B cell (primary cell): ENCODE data around the gene SPACA9. TPM values are rescaled to one million over a fixed set of nuclear protein-coding genes. Genes with fewer than 3 reads are reported as not detected.

Experiments used
- ATAC-seq: fragments of 200-7000 bp; cut with Tn5 transposase; one replicate; pipeline ENCODE4 v1.10.0; 2021; ENCODE audit warnings: low read depth, mild to moderate bottlenecking, moderate number of reproducible peaks, moderate library complexity
- CTCF ChIA-PET: fragments of 350-600 bp; sonication (Branson Sonifier 250); formaldehyde crosslinking; loops from one replicate; lab custom pipeline; 2021; ENCODE audit warnings: antibody characterized with exemption, inconsistent platforms; lab: Charles Lee
- POLR2A ChIA-PET: fragments of 350-600 bp; sonication (Branson Sonifier 250); formaldehyde crosslinking; loops from one replicate; lab custom pipeline; 2021; ENCODE audit warnings: antibody characterized with exemption; lab: Charles Lee
- DNase-seq: peaks from one replicate; pipeline ENCODE4 v3.0.0; 2013
- H2AFZ ChIP-seq: 2 replicates; pipeline ENCODE4 v1.6.1; 2012; ENCODE audit warnings: mild to moderate bottlenecking, low read depth, low read length; ENCODE audit not compliant: insufficient read depth, poor library complexity, severe bottlenecking
- H3K27ac ChIP-seq, 2 donors: 1 replicate in 1 of 2; 2 replicates in 1 of 2; pipeline ENCODE4 v1.5.1; 2012 to 2013; ENCODE audit warnings: low read length in 2 of 2, mild to moderate bottlenecking in 2 of 2, moderate library complexity in 1 of 2
- H3K27me3 ChIP-seq, 4 experiments: fragments of 200-600 bp in 1 of 4; sonication (generic) in 1 of 4; replicated peaks in 1 of 4; 1 replicate in 2 of 4; 2 replicates in 2 of 4; pipeline versions ENCODE4 v1.6.1 to v1.7.0; 2013 to 2016; ENCODE audit warnings: low read length in 3 of 4, mild to moderate bottlenecking in 2 of 4, mixed read lengths in 1 of 4, moderate library complexity in 1 of 4; ENCODE audit not compliant: insufficient read depth in 4 of 4, control insufficient read depth in 3 of 4; ENCODE audit errors: control extremely low read depth in 1 of 4
- H3K36me3 ChIP-seq, 2 experiments: replicated peaks in 1 of 2; 1 replicate in 1 of 2; 2 replicates in 1 of 2; pipeline versions ENCODE4 v1.6.1 to v1.7.1; 2013; ENCODE audit warnings: low read length in 1 of 2; ENCODE audit not compliant: insufficient read depth in 2 of 2, control insufficient read depth in 1 of 2; ENCODE audit errors: control extremely low read depth in 1 of 2, extremely low read depth in 1 of 2
- H3K4me1 ChIP-seq, 2 donors: fragments of 200-600 bp in 1 of 2; sonication (generic) in 1 of 2; 1 replicate in 1 of 2; 2 replicates in 1 of 2; pipeline versions ENCODE4 v1.5.1 to v1.6.1; 2013 to 2017; ENCODE audit warnings: low read length in 2 of 2; ENCODE audit not compliant: control insufficient read depth in 2 of 2, insufficient read depth in 2 of 2
- H3K4me2 ChIP-seq: replicated peaks from 2 replicates; pipeline ENCODE3; 2012; ENCODE audit warnings: mild to moderate bottlenecking, low read depth, low read length; ENCODE audit not compliant: poor library complexity, severe bottlenecking
- H3K4me3 ChIP-seq, 5 experiments: fragments of 200-600 bp in 1 of 5; sonication (generic) in 1 of 5; 1 replicate in 3 of 5; 2 replicates in 2 of 5; pipeline versions ENCODE4 v1.5.1 to v1.7.0; 2011 to 2016; ENCODE audit warnings: low read length in 4 of 5, mild to moderate bottlenecking in 4 of 5, low read depth in 2 of 5, control low read depth in 1 of 5, moderate library complexity in 1 of 5; ENCODE audit not compliant: insufficient read depth in 1 of 5; ENCODE audit errors: control extremely low read depth in 1 of 5, extremely low read depth in 1 of 5
- H3K79me2 ChIP-seq: fragments of 200-600 bp; sonication (generic); one replicate; pipeline ENCODE4 v1.6.0; 2016; ENCODE audit warnings: low read length; ENCODE audit not compliant: control insufficient read depth, insufficient read depth
- H3K9ac ChIP-seq: fragments of 200-600 bp; sonication (generic); 2 replicates; pipeline ENCODE4 v1.6.1; 2017; ENCODE audit warnings: mild to moderate bottlenecking, low read length, moderate library complexity
- H3K9me3 ChIP-seq, 3 donors: one replicate each; pipeline versions ENCODE4 v1.6.1 to v1.7.1; 2013; ENCODE audit warnings: low read length in 2 of 3; ENCODE audit not compliant: control insufficient read depth in 2 of 3, insufficient read depth in 1 of 3; ENCODE audit errors: control extremely low read depth in 1 of 3
- H4K20me1 ChIP-seq: 2 replicates; pipeline ENCODE4 v1.6.0; 2012; ENCODE audit warnings: mild to moderate bottlenecking, low read length; ENCODE audit not compliant: insufficient read depth, control insufficient read depth, poor library complexity, severe bottlenecking
- H3K27ac Mint-ChIP-seq: one replicate; pipeline ENCODE4 v1.8.0; 2021; ENCODE audit warnings: mixed read lengths
- H3K27me3 Mint-ChIP-seq: one replicate; pipeline ENCODE4 v1.8.0; 2021; ENCODE audit warnings: mixed read lengths
- H3K4me1 Mint-ChIP-seq: one replicate; pipeline ENCODE4 v1.8.0; 2021; ENCODE audit warnings: mixed read lengths
- H3K4me3 Mint-ChIP-seq: one replicate; pipeline ENCODE4 v1.8.0; 2021; ENCODE audit warnings: mixed read lengths
- H3K9me3 Mint-ChIP-seq: one replicate; pipeline ENCODE4 v1.8.0; 2022; ENCODE audit warnings: mixed read lengths; ENCODE audit not compliant: insufficient read depth
- CTCF ChIP-seq: fragments of 200-600 bp; IDR thresholded peaks from one replicate; pipeline ENCODE4 v1.8.0; 2022; ENCODE audit warnings: antibody characterized with exemption, mild to moderate bottlenecking
- EZH2 ChIP-seq: IDR thresholded peaks from 2 replicates; pipeline ENCODE4 v1.6.1; 2012; ENCODE audit warnings: borderline replicate concordance, low read depth, mild to moderate bottlenecking, moderate library complexity, low read length; ENCODE audit not compliant: insufficient read depth, poor library complexity, severe bottlenecking
- WGBS: methylation state at CpG from one replicate; pipeline ENCODE4 v1.1.5; 2013; ENCODE audit warnings: missing lambda C conversion rate; ENCODE audit not compliant: insufficient coverage; 5-methylcytosine and 5-hydroxymethylcytosine counted together
- intact Hi-C: fragments of 100-400 bp; cut with micrococcal nuclease; formaldehyde crosslinking; loops from one replicate; pipeline ENCODE4 v1.10.0; 2022
- polyA plus RNA-seq: library from polyadenylated mRNA; depleted of rRNA; stranded (reverse); fragments of >200 nt; gene quantifications from 2 replicates; pipeline ENCODE4 v1.2.3, GENCODE V29; 2012
- total RNA-seq, 2 donors: library from RNA; stranded (reverse); fragments of 120-200 nt in 1 of 2; gene quantifications; 1 replicate in 1 of 2; 2 replicates in 1 of 2; pipeline versions ENCODE4 v1.2.3 to v1.2.4, GENCODE V29; 2013 to 2022

Gene SPACA9
- total and polyA plus RNA-seq, 2 donors (not counting 1 experiment from before 2014, with no cell fraction given) = 2.8 to 4.5 TPM

GRCh38 chr9:132838291-132838690 is 40.4 kb upstream of the SPACA9 start:
- ChIA-PET CTCF (no interaction called here), POLR2A (no interaction called here)
- WGBS = 76% methylated on average over 2 of the region's 4 CpGs
- no peak for TF ChIP-seq CTCF
- TF ChIP-seq EZH2 = no peak
- no peaks in the 10 kb centered on the region for H3K4me1 Mint-ChIP-seq
- no peaks in the 10 kb centered on the region for H3K4me1 ChIP-seq
- no peak overlapping the region for H3K27ac Mint-ChIP-seq
- intact Hi-C loops = no loop called here
- no peak overlapping the region for H3K4me3 ChIP-seq
- no peak overlapping the region for H3K9ac ChIP-seq
- no peak overlapping the region for H3K4me3 Mint-ChIP-seq
- no peaks in the 10 kb centered on the region for H3K9me3 ChIP-seq
- no peak overlapping the region for H3K4me2 ChIP-seq
- no peaks in the 10 kb centered on the region for H3K9me3 Mint-ChIP-seq
- no peak overlapping the region for H3K27ac ChIP-seq
- H3K27me3 Mint-ChIP-seq = no peaks in the 10 kb centered on the region
- DNase-seq = no peak
- no peak overlapping the region for H2AFZ ChIP-seq
- H3K79me2 ChIP-seq = no peaks in the 10 kb centered on the region
- H3K27me3 ChIP-seq = no peaks in the 10 kb centered on the region
- no peaks in the 10 kb centered on the region for H4K20me1 ChIP-seq
- no peak for ATAC-seq
- H3K36me3 ChIP-seq = no peaks in the 10 kb centered on the region

- POLR2A ChIA-PET = no interaction called here
Observed at GRCh38 chr9:132840980-132841379, 37.7 kb upstream of the SPACA9 start.

More at GRCh38 chr9:132840980-132841379, 37.7 kb upstream of the SPACA9 start:
- H3K27ac ChIP-seq = no peak overlapping the region
- CTCF ChIA-PET = no interaction called here
- no peaks in the 10 kb centered on the region for H3K36me3 ChIP-seq
- no peak overlapping the region for H3K4me3 ChIP-seq
- no peak overlapping the region for H2AFZ ChIP-seq
- Mint-ChIP-seq H3K4me3 (no peak overlapping the region), H3K27ac (no peak overlapping the region), H3K9me3 (no peaks in the 10 kb centered on the region), H3K4me1 (no peaks in the 10 kb centered on the region), H3K27me3 (no peaks in the 10 kb centered on the region)
- ATAC-seq = no peak
- H3K27me3 ChIP-seq = no peaks in the 10 kb centered on the region
- intact Hi-C loops = no loop called here
- no peaks in the 10 kb centered on the region for H3K9me3 ChIP-seq
- no peak overlapping the region for H3K9ac ChIP-seq
- H4K20me1 ChIP-seq = no peaks in the 10 kb centered on the region
- 93% methylated on average over 13 of the region's 13 CpGs for WGBS
- H3K4me1 ChIP-seq = no peaks in the 10 kb centered on the region
- no peak overlapping the region for H3K4me2 ChIP-seq
- no peak for DNase-seq
- no peaks in the 10 kb centered on the region for H3K79me2 ChIP-seq
- TF ChIP-seq EZH2 = no peak
- no peak for TF ChIP-seq CTCF
